HepG2 (cell line): ENCODE measurements around the gene RUSC1. TPM values are rescaled to one million over a fixed set of nuclear protein-coding genes. Genes with fewer than 3 reads are reported as not detected.

Experiments
- ARNTL ChIP-seq: sonication (generic); formaldehyde crosslinking; IDR thresholded peaks from 2 replicates; pipeline ENCODE4 v1.4.0; 2020; ENCODE audit warnings: mild to moderate bottlenecking, missing genetic modification reagents
- CREM ChIP-seq, 2 experiments: sonication (generic) in 1 of 2; formaldehyde crosslinking in 1 of 2; IDR thresholded peaks; 2 replicates each; pipeline versions ENCODE4 v1.4.0 to v1.6.1; 2016 to 2020; ENCODE audit warnings: antibody characterized with exemption in 1 of 2, mild to moderate bottlenecking in 1 of 2, missing genetic modification reagents in 1 of 2
- E2F5 ChIP-seq: sonication (generic); formaldehyde crosslinking; conservative IDR thresholded peaks from 2 replicates; pipeline ENCODE4 v1.4.0; 2020; ENCODE audit warnings: missing genetic modification reagents
- ELF1 ChIP-seq: sonication (generic); formaldehyde crosslinking; IDR thresholded peaks from 2 replicates; pipeline ENCODE4 v1.4.0; 2020; ENCODE audit warnings: missing genetic modification reagents
- FOXJ3 ChIP-seq: sonication (generic); formaldehyde crosslinking; IDR thresholded peaks from 2 replicates; pipeline ENCODE4 v1.4.0; 2020; ENCODE audit warnings: missing genetic modification reagents, mild to moderate bottlenecking, borderline replicate concordance
- HNRNPH1 ChIP-seq: fragments of 200-400 bp; formaldehyde crosslinking; optimal IDR thresholded peaks from 2 replicates; pipeline ENCODE3; 2017; ENCODE audit warnings: mild to moderate bottlenecking, low read depth, low read length
- IKZF4 ChIP-seq: sonication (generic); formaldehyde crosslinking; IDR thresholded peaks from 2 replicates; pipeline ENCODE4 v1.5.1; 2020; ENCODE audit warnings: borderline replicate concordance, mild to moderate bottlenecking, low read depth, missing genetic modification reagents; ENCODE audit errors: not compliant biosample characterization
- KLF15 ChIP-seq: sonication (generic); formaldehyde crosslinking; IDR thresholded peaks from 2 replicates; pipeline ENCODE4 v1.8.1; 2023; ENCODE audit warnings: borderline replicate concordance, mild to moderate bottlenecking, inconsistent platforms, missing genetic modification reagents, mixed read lengths
- KLF16 ChIP-seq, 2 experiments: sonication (generic) in 1 of 2; formaldehyde crosslinking in 1 of 2; IDR thresholded peaks; 2 replicates each; pipeline versions ENCODE4 v1.6.1 to v1.8.0; 2016 to 2023; ENCODE audit warnings: missing genetic modification reagents in 2 of 2, missing compliant biosample characterization in 1 of 2
- KLF6 ChIP-seq: IDR thresholded peaks from 2 replicates; pipeline ENCODE4 v1.8.0; 2016; ENCODE audit warnings: missing biosample characterization, missing genetic modification reagents
- PATZ1 ChIP-seq: sonication (generic); formaldehyde crosslinking; IDR thresholded peaks from 2 replicates; pipeline ENCODE4 v1.4.0; 2020; ENCODE audit warnings: missing genetic modification reagents
- PHF8 ChIP-seq: sonication (generic); formaldehyde crosslinking; IDR thresholded peaks from 2 replicates; pipeline ENCODE4 v1.5.0; 2020; ENCODE audit warnings: missing genetic modification reagents
- REXO4 ChIP-seq: sonication (generic); formaldehyde crosslinking; IDR thresholded peaks from 2 replicates; pipeline ENCODE4 v1.8.0; 2022; ENCODE audit warnings: missing genetic modification reagents, mild to moderate bottlenecking, borderline replicate concordance
- RFXANK ChIP-seq: IDR thresholded peaks from 2 replicates; pipeline ENCODE4 v1.6.1; 2016
- TBX3 ChIP-seq: fragments of 450-650 bp; IDR thresholded peaks from 2 replicates; pipeline ENCODE4 v1.6.1; 2017; ENCODE audit warnings: antibody characterized with exemption, mild to moderate bottlenecking, inconsistent platforms, borderline replicate concordance
- TEAD3 ChIP-seq: optimal IDR thresholded peaks from 2 replicates; pipeline ENCODE3; 2016; ENCODE audit warnings: borderline replicate concordance
- WIZ ChIP-seq: sonication (generic); formaldehyde crosslinking; IDR thresholded peaks from 2 replicates; pipeline ENCODE4 v1.5.1; 2020; ENCODE audit warnings: mild to moderate bottlenecking, missing genetic modification reagents
- ZMAT3 ChIP-seq: sonication (generic); formaldehyde crosslinking; conservative IDR thresholded peaks from 2 replicates; pipeline ENCODE4 v1.7.0; 2021; ENCODE audit warnings: missing genetic modification reagents
- ZNF34 ChIP-seq: sonication (generic); formaldehyde crosslinking; IDR thresholded peaks from 2 replicates; pipeline ENCODE4 v1.4.0; 2020; ENCODE audit warnings: mild to moderate bottlenecking, missing genetic modification reagents, borderline replicate concordance
- ZNF367 ChIP-seq: sonication (generic); formaldehyde crosslinking; IDR thresholded peaks from 2 replicates; pipeline ENCODE4 v1.4.0; 2020; ENCODE audit warnings: missing genetic modification reagents, borderline replicate concordance
- ZNF543 ChIP-seq: sonication (generic); formaldehyde crosslinking; IDR thresholded peaks from 2 replicates; pipeline ENCODE4 v1.4.0; 2020; ENCODE audit warnings: mild to moderate bottlenecking, missing genetic modification reagents
- ZNF704 ChIP-seq: sonication (generic); formaldehyde crosslinking; IDR thresholded peaks from 2 replicates; pipeline ENCODE4 v1.8.1; 2023; ENCODE audit warnings: mild to moderate bottlenecking, inconsistent platforms, moderate library complexity, missing genetic modification reagents, borderline replicate concordance
- polyA plus RNA-seq, 8 experiments: library from polyadenylated mRNA; depleted of rRNA in 3 of 8; stranded (reverse) in 7 of 8; unstranded in 1 of 8; fragments of >200 nt; fragmentation: Illumina TruSeq in 4 of 8; extraction: Trizol in 4 of 8; gene quantifications; 2 replicates each; pipeline versions ENCODE4 v1.2.1 to v1.2.3, GENCODE V29; 2011 to 2016; ENCODE audit warnings: low read depth in 4 of 8, missing spikeins in 1 of 8, mixed read lengths in 1 of 8; ENCODE audit not compliant: insufficient read depth in 1 of 8
- total RNA-seq, 5 experiments: library from RNA; depleted of rRNA; stranded (reverse); fragments of >200 nt; fragmentation: Illumina TruSeq; extraction: Trizol; gene quantifications; 2 replicates each; pipeline ENCODE4 v1.2.3, GENCODE V29; 2016; ENCODE audit warnings: low read depth in 1 of 5
- TF ChIP-seq, protein P1 (sequence below): sonication (generic); formaldehyde crosslinking; conservative IDR thresholded peaks from 2 replicates; pipeline ENCODE4 v1.4.0; 2020; ENCODE audit warnings: mild to moderate bottlenecking, missing genetic modification reagents, moderate library complexity
- TF ChIP-seq, protein P2 (sequence below): sonication (generic); formaldehyde crosslinking; IDR thresholded peaks from 2 replicates; pipeline ENCODE4 v1.4.0; 2020; ENCODE audit warnings: mild to moderate bottlenecking, missing genetic modification reagents

Gene RUSC1
- total and polyA plus RNA-seq, 2 of the 13 experiments (the other 11 are each of a cell fraction or from before 2014, with no cell fraction given) = 18.7 to 20.4 TPM

- TF ChIP-seq, protein P1, sequence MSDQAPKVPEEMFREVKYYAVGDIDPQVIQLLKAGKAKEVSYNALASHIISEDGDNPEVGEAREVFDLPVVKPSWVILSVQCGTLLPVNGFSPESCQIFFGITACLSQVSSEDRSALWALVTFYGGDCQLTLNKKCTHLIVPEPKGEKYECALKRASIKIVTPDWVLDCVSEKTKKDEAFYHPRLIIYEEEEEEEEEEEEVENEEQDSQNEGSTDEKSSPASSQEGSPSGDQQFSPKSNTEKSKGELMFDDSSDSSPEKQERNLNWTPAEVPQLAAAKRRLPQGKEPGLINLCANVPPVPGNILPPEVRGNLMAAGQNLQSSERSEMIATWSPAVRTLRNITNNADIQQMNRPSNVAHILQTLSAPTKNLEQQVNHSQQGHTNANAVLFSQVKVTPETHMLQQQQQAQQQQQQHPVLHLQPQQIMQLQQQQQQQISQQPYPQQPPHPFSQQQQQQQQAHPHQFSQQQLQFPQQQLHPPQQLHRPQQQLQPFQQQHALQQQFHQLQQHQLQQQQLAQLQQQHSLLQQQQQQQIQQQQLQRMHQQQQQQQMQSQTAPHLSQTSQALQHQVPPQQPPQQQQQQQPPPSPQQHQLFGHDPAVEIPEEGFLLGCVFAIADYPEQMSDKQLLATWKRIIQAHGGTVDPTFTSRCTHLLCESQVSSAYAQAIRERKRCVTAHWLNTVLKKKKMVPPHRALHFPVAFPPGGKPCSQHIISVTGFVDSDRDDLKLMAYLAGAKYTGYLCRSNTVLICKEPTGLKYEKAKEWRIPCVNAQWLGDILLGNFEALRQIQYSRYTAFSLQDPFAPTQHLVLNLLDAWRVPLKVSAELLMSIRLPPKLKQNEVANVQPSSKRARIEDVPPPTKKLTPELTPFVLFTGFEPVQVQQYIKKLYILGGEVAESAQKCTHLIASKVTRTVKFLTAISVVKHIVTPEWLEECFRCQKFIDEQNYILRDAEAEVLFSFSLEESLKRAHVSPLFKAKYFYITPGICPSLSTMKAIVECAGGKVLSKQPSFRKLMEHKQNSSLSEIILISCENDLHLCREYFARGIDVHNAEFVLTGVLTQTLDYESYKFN (CRISPR knock-in tag) = no peak
- TF ChIP-seq ZNF543 (CRISPR knock-in tag) (0 out of 2 replicates have a peak, but pooled peaks have one; percentile 6), ARNTL (no peak; the same call in 1 of the 2 replicates), ZMAT3 (CRISPR knock-in tag) (0 out of 2 replicates have a peak, but pooled peaks have one; percentile 7), REXO4 (CRISPR knock-in tag) (no peak), E2F5 (CRISPR knock-in tag) (no peak), ELF1 (CRISPR knock-in tag) (no peak), KLF6 (CRISPR knock-in tag) (no peak), IKZF4 (CRISPR knock-in tag) (no peak), TEAD3 (CRISPR knock-in tag) (peak; percentile 6), KLF15 (CRISPR knock-in tag) (0 out of 2 replicates have a peak, but pooled peaks have one; percentile 5), PHF8 (CRISPR knock-in tag) (0 out of 2 replicates have a peak, but pooled peaks have one; percentile 20), KLF16 (CRISPR knock-in tag; IDR thresholded peaks at IDR 0.05) (no peak), ZNF34 (no peak), FOXJ3 (CRISPR knock-in tag) (no peak), ZNF704 (CRISPR knock-in tag) (no peak), PATZ1 (CRISPR knock-in tag) (no peak; the same call in 1 of the 2 replicates), WIZ (CRISPR knock-in tag) (no peak), TBX3 (no peak), CREM (IDR thresholded peaks at IDR 0.05) (0 out of 2 replicates have a peak, but pooled peaks have one; percentile 19), CREM (CRISPR knock-in tag; IDR thresholded peaks at IDR 0.05) (no peak), HNRNPH1 (no peak), RFXANK (CRISPR knock-in tag) (no peak), ZNF367 (CRISPR knock-in tag) (no peak)
- TF ChIP-seq, protein P2, sequence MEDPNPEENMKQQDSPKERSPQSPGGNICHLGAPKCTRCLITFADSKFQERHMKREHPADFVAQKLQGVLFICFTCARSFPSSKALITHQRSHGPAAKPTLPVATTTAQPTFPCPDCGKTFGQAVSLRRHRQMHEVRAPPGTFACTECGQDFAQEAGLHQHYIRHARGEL (CRISPR knock-in tag) = no peak
These were observed 3.0 kb downstream of the RUSC1 start (continued) for GRCh38 chr1:155323729-155324036.
